Islet precursor cell (in vitro differentiated cells): Measurements from ENCODE around the gene ALDOA.
"Not testable (repeated sequence)": the region's sequence is repeated elsewhere in the genome, so short reads cannot be mapped to it uniquely, and the experiment has no call there.

ENCODE experiments used
- DNase-seq: peaks from one replicate; pipeline ENCODE4 v3.0.0-alpha.2; 2018

Gene ALDOA

DNA sequence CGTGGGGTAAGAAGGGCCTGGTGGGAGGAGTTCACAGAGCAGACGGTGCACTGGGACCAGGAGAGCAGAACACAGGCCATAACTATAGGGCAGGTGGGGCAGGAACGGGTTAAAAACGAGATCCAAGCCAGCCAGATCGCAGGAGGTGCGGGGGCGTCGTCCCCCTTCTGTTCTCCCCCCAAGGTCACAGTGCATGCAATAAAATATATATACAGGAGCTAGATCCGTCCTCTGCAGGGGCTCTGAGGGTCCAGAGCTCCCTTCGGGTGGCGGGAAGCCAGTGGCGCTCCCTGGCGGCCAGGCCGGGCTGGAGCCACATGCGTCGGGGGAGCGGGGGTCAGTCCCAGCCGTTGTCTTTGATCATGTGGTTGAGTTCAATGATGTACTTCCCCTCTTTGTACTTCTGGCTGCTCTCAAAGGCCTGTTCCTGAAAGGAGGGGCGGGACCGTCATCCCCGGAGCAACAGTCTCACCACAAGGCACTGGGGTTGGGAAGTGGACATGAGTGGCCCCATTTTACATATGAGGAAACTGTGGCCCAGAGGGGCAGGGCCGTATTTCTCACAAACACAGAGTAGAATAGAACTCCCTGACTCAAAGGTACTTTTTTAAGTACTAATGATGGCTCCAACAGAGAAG, 26.9 kb downstream of the ALDOA start:
- DNase-seq: peak; percentile 93

- no peak for DNase-seq
Measured at GRCh38 chr16:30094541-30095165, 29.1 kb downstream of the ALDOA start.

GRCh38 chr16:30095166-30096078, 29.9 kb downstream of the ALDOA start:
- DNase-seq: no peak

GRCh38 chr16:30096105-30096861, 30.7 kb downstream of the ALDOA start, which contains the start of gene YPEL3:
Gene YPEL3 (minus strand): TSS chr16:30096213. CDS start chr16:30095482, 731 bp downstream.
- DNase-seq: peak; percentile 97

DNA sequence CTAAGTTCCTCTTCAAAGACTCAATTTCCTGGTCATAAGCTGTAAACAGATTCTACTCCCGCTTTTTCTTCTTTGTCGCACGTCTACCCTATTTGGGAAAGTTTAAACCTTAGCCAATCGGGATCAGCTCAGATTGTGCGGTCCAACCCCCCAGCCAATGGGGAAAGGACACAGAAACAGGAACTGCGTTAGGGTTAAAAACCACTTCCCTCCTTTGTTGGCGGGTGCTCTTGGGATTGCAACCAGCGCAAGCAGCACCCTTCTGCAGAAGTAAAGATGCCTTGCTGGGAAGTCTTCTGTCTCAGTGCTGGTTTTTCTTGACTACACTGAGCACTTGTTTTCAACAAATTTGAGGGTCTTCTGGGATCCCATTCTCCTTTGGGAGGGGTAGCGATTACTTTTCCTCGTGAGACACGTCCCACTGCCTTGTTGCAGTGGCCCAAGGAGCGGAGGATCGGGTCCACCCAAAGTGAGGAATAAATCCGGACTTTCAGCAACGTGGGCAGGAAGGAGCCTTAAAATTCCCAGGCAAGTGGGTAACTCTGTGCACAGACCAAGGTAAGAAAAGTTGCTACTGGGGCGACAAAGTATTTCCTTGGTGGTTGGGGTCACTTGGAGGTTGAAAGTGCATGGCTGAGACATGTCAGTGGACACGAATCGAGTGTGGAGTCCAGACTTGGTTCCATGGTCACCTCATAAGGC, 31.5 kb downstream of the ALDOA start:
- peak; percentile 95 for DNase-seq

DNA sequence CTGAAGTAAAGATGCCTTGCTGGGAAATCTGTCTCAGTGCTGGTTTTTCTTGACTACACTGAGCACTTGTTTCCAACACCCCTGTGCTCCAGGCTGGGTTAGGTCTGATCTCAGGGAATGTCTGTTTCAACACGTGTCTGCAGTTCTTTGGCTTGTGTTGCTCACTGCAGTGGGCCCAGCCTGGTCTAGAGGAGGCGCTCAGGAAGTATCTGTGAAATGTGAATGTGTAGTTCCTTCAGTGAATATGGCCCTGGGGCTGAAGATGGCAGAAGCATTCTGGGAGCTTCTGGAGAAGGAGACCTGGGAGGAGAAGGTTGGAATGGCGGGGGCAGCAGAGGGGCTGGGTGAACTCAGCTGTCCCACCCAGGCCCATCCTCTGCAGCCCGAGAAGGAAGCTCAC, 38.5 kb downstream of the ALDOA start:
- no peak for DNase-seq

DNA sequence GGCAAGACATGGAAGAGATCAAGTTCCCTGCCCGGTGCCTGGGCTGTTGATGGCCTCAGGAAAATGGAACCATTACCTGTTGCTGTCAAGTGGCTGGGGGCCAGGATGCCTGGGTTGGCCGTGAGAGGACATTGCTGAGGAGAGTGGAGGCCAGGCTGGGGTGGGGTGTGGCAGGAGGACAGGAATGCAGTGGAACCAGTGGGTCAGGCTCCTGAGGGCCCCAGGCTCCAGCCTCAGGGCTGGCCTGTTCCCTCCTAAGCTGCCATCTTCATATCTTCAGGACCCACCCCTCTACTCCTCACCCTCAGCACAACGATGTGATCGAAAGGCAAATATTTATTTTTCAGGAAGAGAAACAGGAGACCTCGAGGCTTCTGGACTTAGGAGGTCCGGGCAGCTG, 38.9 kb downstream of the ALDOA start:
- DNase-seq: no peak

DNA sequence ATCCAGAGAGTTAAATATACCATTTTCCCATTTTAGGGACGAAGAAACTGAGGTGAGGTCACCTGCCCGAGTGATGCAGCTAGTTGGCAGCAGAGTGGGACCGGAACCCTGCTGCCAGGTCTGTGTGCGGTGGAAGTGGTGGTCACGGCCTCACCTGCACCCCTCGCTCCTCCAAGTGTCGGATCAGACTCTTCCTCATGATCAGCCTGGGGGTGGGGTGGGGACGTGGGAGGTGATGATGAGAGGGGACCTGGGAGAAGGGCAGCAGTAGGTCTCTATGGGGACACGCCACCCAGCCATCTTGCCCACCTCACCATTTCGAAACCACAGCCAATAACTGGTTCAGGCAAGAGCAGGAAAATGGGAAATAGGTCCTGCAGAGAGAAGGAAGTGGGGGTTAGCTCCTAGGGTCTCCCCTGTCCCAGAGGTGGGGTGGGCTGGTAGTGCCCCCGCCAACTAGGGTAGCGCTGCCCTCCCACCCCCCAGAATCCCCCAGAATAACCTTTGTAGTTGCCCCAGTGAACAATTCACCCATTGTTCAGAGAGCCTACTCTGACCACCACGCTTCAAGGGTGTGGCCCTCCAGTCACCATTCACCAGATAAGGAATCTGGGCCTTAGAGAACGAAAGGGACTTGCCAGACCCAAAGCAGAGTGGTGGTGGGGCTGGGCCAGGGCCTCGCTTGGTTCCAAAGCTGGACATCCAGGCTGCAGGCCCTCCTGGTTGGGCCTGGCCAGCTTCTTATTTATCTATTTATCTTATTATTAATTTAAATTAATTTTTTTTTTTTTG, 42.7 kb downstream of the ALDOA start:
- DNase-seq: no peak

DNA sequence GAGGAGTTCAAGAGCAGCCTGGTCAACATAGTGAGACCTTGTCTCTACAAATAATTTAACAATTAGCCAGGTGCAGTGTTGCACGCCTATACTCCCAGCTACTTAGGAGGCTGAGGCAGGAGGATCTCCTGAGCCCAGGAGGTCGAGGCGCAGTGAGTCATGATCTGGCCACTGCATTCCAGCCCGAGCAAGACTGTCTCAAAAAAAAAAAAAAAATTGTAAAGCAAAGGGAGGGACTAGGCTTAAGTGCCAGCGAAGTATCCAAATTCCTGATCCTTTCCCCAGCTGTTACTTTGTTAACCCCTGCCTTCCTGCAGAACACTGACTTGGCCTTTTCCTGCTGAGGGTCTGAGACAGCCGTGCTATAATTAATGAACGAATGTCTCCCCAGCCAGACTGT, 45.1 kb downstream of the ALDOA start:
- DNase-seq: peak; percentile 68

GRCh38 chr16:30112197-30113030, 46.9 kb downstream of the ALDOA start:
- peak; percentile 91 for DNase-seq

GRCh38 chr16:30113031-30113710, 47.6 kb downstream of the ALDOA start, which contains the start of gene GDPD3:
Gene GDPD3 (minus strand): TSS chr16:30113537. CDS start chr16:30113478, 59 bp downstream.
- peak; percentile 77 for DNase-seq

GRCh38 chr16:30113711-30114333, 48.3 kb downstream of the ALDOA start:
- no peak for DNase-seq

- DNase-seq: no peak
Measured at GRCh38 chr16:30114411-30114810, 48.9 kb downstream of the ALDOA start.

DNA sequence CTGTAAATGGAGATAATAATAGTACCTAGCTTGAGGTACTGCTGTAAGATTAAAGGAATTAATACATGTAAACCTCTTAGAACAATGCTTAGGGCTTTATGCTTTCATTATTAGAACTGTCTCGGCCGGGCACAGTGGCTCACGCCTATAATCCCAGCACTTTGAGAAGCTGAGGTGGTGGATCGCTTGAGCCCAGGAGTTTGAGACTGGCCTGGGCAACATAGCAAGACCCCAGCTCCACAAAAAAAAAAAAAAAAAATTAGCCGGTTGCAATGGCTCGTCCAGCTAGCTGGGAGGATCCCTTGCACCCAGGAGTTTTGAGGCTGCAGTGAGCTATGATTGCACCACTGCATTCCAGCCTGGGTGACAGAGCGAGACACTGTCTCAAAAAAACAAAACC, 49.3 kb downstream of the ALDOA start:
- DNase-seq: not testable (repeated sequence)

DNA sequence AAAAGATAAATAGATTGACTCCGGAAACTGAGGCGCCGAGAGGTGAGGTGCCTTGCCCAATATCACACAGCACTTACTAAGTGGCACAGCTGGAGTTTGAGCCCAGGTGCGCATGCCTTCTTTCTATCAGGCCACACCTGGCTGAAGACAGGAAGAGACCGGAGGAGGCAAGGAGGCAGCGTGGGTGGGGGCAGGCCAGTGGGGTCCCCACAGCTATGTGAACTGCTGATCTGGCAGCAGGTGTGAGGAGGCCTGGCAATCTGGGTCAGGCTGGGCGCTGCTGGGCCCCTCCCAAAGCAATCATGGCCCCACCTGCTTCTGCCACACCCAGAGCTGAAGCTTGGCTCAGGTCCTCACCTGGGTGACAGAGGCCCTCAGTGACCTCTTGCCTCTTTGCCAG, 49.7 kb downstream of the ALDOA start:
- DNase-seq: no peak

DNA sequence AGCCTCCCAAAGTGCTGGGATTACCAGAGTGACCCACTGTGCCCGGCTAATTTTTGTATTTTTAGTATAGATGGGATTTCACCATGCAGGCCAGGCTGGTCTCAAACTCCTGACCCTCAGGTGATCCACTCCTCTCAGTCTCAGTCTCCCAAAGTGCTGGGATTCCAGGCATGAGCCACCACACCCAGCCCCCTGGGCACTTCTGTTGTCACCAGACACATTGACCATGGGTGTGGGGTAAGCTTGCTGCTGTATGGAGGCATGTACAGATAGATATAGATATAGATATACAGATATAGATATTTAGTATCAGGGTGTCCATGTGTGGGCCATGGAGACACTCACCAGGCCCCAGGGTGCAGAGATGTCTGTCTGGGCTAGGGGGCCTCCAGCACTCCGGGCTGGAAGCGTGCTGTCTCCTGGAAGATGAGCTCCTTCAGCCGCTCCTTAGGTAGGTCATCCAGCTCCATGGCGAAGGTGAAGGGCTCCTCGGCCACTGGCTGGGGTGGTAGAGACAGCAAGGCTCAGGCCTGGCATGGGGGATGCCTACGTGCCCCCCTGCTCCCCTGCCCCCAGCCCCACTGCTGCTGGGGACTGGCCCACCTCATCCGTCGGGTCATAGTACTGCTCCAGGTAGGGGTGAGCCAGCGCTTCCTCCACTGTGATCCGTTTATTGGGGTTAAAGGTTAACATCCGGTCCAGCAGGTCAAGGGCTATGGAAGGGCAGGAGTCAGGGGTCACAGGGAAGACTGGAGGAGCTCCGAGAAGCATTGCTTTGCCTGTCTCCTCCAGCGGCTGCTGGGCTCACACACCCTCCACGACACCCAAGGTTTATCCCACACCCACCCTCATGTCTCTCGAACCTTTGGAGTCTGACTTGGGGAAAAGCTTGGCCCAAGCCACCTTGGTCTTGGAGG, 51.0 kb downstream of the ALDOA start:
- DNase-seq: no peak

DNA sequence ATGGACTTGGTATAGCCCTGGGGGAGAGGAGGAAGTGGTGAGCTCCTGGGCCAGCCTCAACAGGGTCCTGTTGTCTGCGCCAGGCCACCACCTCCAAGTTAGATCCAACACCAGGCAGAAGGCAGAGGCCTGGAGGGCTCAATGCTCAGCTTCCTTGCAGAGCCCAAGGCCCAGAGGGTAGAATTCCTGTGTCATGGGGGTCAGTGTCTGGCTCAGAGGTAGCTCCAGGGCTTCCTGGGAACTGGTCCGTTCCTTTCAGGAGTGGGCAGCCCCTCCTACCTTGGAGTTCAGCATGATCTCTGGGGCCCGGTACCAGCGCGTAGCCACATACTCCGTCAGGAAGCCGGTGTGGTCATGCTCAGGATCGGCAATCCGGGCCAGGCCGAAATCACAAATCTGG, 52.2 kb downstream of the ALDOA start:
- DNase-seq: peak; percentile 64

DNA sequence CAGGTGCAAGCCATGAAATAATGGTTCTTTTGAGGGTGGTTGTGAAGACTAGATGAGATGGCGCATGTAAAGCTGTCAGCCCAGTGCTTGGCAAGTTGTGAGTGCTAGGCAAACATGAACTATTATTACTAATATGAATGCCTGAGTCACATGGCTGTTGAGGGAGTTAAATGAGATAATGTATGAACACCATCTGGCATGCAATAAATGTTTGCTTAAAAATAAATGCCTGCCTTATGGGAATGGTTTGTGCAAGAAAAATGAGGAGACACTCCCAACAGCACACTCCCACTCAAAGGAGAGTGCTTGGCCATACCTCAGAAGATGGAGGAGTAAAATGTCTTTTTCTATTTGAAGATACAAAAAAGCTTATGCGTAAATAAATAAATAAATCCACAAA, 53.9 kb downstream of the ALDOA start:
- DNase-seq: no peak
